ENCODE data around the gene CCSER2.

Gene CCSER2

GRCh38 chr10:84353052-84353803 lies 24.8 kb downstream of the CCSER2 start:
- DNase-seq (ENCODE audit: low read depth) = no peak
- H3K4me3 ChIP-seq (ENCODE audit: low read depth, low read length) = no peak overlapping the region
- in situ Hi-C loops (cut with HindIII; ENCODE audit: low sequenced_read_pairs) = no loop called here
- TF ChIP-seq CTCF (IDR thresholded peaks at IDR 0.05; ENCODE audit: low read depth, low read length, missing control alignments) = no peak

- TF ChIP-seq CTCF (IDR thresholded peaks at IDR 0.05; ENCODE audit: low read depth, low read length, missing control alignments) = no peak
- DNase-seq (ENCODE audit: low read depth) = no peak
- no peak overlapping the region for H3K4me3 ChIP-seq (ENCODE audit: low read depth, low read length)
- in situ Hi-C loops (cut with HindIII; ENCODE audit: low sequenced_read_pairs) = no loop called here
Observed at GRCh38 chr10:84354623-84355022, 26.2 kb downstream of the CCSER2 start.

GRCh38 chr10:84355106-84355505 lies 26.7 kb downstream of the CCSER2 start:
- DNase-seq (ENCODE audit: low read depth) = no peak
- in situ Hi-C loops (cut with HindIII; ENCODE audit: low sequenced_read_pairs) = no loop called here
- H3K4me3 ChIP-seq (ENCODE audit: low read depth, low read length) = no peak overlapping the region
- TF ChIP-seq CTCF (IDR thresholded peaks at IDR 0.05; ENCODE audit: low read depth, low read length, missing control alignments) = no peak

- H3K4me3 ChIP-seq (ENCODE audit: low read depth, low read length) = no peak overlapping the region
- DNase-seq (ENCODE audit: low read depth) = no peak
- in situ Hi-C loops (cut with HindIII; ENCODE audit: low sequenced_read_pairs) = no loop called here
Observed at GRCh38 chr10:84356928-84357327, 28.5 kb downstream of the CCSER2 start.

GRCh38 chr10:84358743-84359142 lies 30.4 kb downstream of the CCSER2 start:
- no peak overlapping the region for H3K4me3 ChIP-seq (ENCODE audit: low read depth, low read length)
- DNase-seq (ENCODE audit: low read depth) = no peak
- in situ Hi-C loops (cut with HindIII; ENCODE audit: low sequenced_read_pairs) = no loop called here
- no peak for TF ChIP-seq CTCF (IDR thresholded peaks at IDR 0.05; ENCODE audit: low read depth, low read length, missing control alignments)

More at GRCh38 chr10:84356928-84357327, 28.5 kb downstream of the CCSER2 start:
- TF ChIP-seq CTCF (IDR thresholded peaks at IDR 0.05; ENCODE audit: low read depth, low read length, missing control alignments) = no peak

GRCh38 chr10:84360637-84361365 lies 32.4 kb downstream of the CCSER2 start:
- DNase-seq (ENCODE audit: low read depth) = no peak

More at GRCh38 chr10:84360637-84361365, 32.4 kb downstream of the CCSER2 start:
- in situ Hi-C loops (cut with HindIII; ENCODE audit: low sequenced_read_pairs) = no loop called here
- no peak for TF ChIP-seq CTCF (IDR thresholded peaks at IDR 0.05; ENCODE audit: low read depth, low read length, missing control alignments)
- peak overlapping the region; percentile 16 for H3K4me3 ChIP-seq (ENCODE audit: low read depth, low read length)

Measured in astrocyte of the cerebellum (primary cell).